Fibroblast of villous mesenchyme (primary cell): Measurements from ENCODE around the gene APOD. TPM values are rescaled to one million over a fixed set of nuclear protein-coding genes. Genes with fewer than 3 reads are reported as not detected.

Experiments
- DNase-seq: peaks from one replicate; pipeline ENCODE4 v3.0.0-alpha.2; 2010; ENCODE audit warnings: low read depth
- H3K4me3 ChIP-seq: 2 replicates; pipeline ENCODE4 v1.5.1; 2011; ENCODE audit warnings: low read depth, mild to moderate bottlenecking, low read length
- total RNA-seq: library from RNA; depleted of rRNA; stranded (reverse); fragments of >200 nt; gene quantifications from 2 replicates; pipeline ENCODE4 v1.2.3, GENCODE V29; 2012
- TF ChIP-seq, protein P1 (sequence below): IDR thresholded peaks from 2 replicates; pipeline ENCODE4 v1.5.1; 2012; ENCODE audit warnings: low read depth, mild to moderate bottlenecking, low read length; ENCODE audit not compliant: insufficient read depth

APOD gene
- total RNA-seq, 1 donor: 1.3 TPM

DNA sequence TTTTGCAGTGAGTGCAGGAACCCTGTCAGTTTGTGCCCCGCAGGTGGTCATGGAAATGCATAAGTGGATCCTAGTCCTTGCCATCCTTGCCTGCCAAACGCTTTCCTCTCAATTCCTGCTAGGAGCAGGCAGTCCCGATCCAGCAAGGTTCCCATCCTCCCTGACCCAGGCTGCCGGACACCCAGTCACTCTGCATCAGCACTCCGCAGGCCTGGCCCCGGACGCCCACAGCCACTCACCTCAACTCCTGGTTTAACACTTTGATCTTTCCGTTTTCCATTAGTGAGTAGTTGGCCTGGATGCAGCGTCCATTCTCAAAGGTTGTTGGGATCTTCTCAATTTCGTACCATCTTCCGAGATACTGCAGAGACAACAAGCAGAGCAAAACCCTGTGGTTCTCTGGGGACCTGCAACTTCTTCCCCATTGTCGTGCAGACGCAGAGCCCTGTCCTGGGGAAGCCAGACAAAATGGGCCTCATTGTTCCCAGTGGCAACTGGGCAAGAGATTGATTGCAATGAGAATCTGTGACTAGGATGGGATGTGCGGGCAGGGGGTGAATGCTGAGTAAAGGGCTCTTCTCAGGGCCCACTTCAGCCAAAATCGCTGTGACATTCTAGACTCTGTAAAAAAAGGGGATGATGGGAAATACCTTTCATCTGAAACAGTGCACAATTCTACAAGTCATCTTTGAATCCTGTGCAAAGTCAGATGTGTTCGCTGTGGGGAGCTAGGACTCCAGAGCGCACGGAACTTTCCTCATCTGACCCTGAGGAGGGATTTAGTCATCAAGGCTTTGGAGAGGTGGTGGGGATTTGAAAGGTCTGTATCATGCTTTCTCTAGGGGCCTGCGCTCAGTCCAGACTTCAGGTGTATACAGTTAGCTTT is 9.9 kb downstream of the APOD start:
- no peak overlapping the region for H3K4me3 ChIP-seq
- DNase-seq: no peak
- TF ChIP-seq, protein P1, sequence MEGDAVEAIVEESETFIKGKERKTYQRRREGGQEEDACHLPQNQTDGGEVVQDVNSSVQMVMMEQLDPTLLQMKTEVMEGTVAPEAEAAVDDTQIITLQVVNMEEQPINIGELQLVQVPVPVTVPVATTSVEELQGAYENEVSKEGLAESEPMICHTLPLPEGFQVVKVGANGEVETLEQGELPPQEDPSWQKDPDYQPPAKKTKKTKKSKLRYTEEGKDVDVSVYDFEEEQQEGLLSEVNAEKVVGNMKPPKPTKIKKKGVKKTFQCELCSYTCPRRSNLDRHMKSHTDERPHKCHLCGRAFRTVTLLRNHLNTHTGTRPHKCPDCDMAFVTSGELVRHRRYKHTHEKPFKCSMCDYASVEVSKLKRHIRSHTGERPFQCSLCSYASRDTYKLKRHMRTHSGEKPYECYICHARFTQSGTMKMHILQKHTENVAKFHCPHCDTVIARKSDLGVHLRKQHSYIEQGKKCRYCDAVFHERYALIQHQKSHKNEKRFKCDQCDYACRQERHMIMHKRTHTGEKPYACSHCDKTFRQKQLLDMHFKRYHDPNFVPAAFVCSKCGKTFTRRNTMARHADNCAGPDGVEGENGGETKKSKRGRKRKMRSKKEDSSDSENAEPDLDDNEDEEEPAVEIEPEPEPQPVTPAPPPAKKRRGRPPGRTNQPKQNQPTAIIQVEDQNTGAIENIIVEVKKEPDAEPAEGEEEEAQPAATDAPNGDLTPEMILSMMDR: no peak

DNA sequence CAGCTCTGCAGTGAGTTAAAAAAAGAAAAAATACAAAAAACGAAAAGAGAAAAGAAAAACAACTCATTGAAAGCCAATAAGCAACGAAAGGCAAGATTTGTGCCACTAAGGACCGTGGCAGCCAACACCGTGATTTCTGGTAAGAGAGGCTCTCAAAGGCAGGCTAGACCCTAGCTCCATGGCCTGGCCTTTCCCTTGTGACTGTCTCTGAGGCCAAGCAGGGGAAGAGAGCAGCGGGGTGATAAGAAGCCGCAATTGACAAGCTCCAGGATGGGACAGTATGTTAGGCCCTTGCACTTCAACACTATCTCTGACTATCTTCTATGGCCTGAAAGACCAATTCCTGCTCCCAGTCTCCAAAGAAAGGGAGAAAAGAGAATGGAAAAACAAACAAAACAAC is 12.4 kb downstream of the APOD start:
- H3K4me3 ChIP-seq: no peak overlapping the region
- DNase-seq: no peak
- TF ChIP-seq, protein P1: no peak

DNA sequence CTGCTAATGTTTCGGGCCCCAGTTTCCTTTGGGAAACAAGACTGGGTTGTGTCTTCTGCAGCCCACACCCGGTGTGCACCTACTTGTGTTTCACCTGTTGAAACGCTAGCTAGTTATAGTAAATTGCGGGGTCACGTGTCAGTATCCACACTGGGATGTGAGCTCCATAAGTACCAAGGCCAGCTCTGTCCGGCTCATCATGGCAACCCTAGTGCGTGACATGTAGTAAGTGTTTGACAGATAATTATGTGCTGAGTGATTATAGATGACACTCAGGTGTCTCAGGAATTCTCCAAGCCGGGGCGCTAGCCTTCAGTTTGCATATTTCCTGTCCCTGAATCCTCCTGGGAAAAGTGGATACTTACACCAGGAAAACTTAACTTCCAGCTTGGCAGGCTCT is 12.8 kb downstream of the APOD start:
- TF ChIP-seq, protein P1: no peak
- no peak for DNase-seq
- no peak overlapping the region for H3K4me3 ChIP-seq

DNA sequence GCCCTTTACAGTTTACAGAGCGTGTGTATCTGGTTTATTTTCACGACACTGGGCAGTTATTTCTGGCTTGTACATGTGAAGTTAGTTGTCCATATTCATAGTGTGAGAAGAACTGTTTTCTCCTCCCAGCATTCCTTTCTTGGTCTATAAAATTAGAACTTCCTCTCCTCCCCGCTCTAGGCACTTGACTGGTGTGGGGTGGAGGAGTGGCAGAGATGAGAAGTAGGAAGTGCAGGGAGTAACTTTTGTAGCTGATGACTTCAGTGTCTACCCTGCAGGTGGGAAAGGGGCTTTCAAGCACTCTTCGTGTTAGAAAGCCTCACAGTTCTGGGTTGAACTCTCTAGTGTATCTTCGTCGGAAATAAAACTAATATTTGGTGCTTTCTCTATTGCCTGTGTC is 13.4 kb downstream of the APOD start:
- no peak overlapping the region for H3K4me3 ChIP-seq
- no peak for DNase-seq
- TF ChIP-seq, protein P1: no peak

DNA sequence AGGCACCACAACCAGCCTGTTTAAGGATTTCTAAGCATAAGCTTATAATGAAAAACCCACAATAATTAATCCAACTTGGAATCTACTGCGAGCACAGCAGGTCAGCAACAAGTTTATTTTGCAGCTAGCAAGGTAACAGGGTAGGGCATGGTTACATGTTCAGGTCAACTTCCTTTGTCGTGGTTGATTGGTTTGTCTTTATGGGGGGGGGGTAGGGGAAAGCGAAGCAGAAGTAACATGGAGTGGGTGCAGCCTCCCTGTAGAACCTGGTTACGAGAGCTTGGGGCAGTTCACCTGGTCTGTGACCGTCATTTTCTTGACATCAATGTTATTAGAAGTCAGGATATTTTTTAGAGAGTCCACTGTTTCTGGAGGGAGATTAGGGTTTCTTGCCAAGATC is 15.1 kb downstream of the APOD start:
- DNase-seq: no peak
- TF ChIP-seq, protein P1: no peak
- H3K4me3 ChIP-seq: no peak overlapping the region

DNA sequence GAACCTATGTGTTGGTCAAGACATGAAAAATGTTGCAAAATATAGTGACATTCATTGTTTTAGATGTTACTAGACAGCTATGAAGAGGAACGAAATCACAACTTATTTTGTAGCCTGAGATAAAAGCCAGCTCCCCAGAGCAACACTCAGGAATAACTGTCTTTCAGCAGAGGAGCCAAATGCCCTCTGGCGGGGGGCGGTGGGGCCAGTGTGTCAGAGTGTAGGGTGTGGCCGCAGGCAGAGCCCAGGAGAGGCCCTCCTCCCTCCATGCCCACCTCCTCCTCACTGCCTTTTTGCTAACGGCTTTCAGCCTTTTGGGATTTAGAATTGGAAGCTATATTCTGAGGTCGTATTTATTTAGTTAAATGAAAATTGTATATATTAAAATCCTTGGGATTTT is 16.9 kb downstream of the APOD start:
- TF ChIP-seq, protein P1: no peak
- no peak overlapping the region for H3K4me3 ChIP-seq
- DNase-seq: peak; percentile 21
